Liver (tissue), 9 donors: ENCODE data around the gene ERVMER34-1. TPM values are rescaled to one million over a fixed set of nuclear protein-coding genes. Genes with fewer than 3 reads are reported as not detected.

Source experiments
- DNase-seq: peaks from one replicate; pipeline ENCODE4 v3.0.0-alpha.2; 2017; ENCODE audit warnings: low spot score
- H3K27ac ChIP-seq, 2 donors: one replicate each; pipeline ENCODE4 v1.7.0; 2013; ENCODE audit warnings: inconsistent platforms in 2 of 2, low read length in 2 of 2, control low read depth in 1 of 2, low read depth in 1 of 2, mild to moderate bottlenecking in 1 of 2
- H3K27me3 ChIP-seq, 4 donors: one replicate each; pipeline versions ENCODE4 v1.6.1 to v1.7.0; 2013; ENCODE audit warnings: low read length in 3 of 4, inconsistent platforms in 1 of 4, mild to moderate bottlenecking in 1 of 4, moderate library complexity in 1 of 4; ENCODE audit not compliant: control insufficient read depth in 4 of 4, insufficient read depth in 4 of 4
- H3K36me3 ChIP-seq, 4 donors: one replicate each; pipeline versions ENCODE4 v1.6.1 to v1.7.0; 2013; ENCODE audit warnings: low read length in 3 of 4, mild to moderate bottlenecking in 3 of 4, low read depth in 1 of 4, moderate library complexity in 1 of 4; ENCODE audit not compliant: control insufficient read depth in 4 of 4, insufficient read depth in 3 of 4
- H3K4me1 ChIP-seq, 4 donors: one replicate each; pipeline versions ENCODE4 v1.6.1 to v1.7.0; 2013; ENCODE audit warnings: low read length in 3 of 4, mild to moderate bottlenecking in 3 of 4, moderate library complexity in 1 of 4; ENCODE audit not compliant: control insufficient read depth in 4 of 4, insufficient read depth in 4 of 4
- H3K4me3 ChIP-seq, 3 donors: one replicate each; pipeline versions ENCODE4 v1.6.1 to v1.7.0; 2013; ENCODE audit warnings: low read length in 3 of 3, control low read depth in 1 of 3, low read depth in 1 of 3, mild to moderate bottlenecking in 1 of 3
- H3K9ac ChIP-seq, 2 donors: one replicate each; pipeline ENCODE4 v1.7.0; 2013; ENCODE audit warnings: low read length in 2 of 2, mild to moderate bottlenecking in 2 of 2, moderate library complexity in 2 of 2, control low read depth in 1 of 2, low read depth in 1 of 2
- H3K9me3 ChIP-seq, 4 donors: one replicate each; pipeline versions ENCODE4 v1.6.1 to v1.7.0; 2013; ENCODE audit warnings: low read length in 3 of 4; ENCODE audit not compliant: control insufficient read depth in 4 of 4
- ATF3 ChIP-seq: IDR thresholded peaks from 2 replicates; pipeline ENCODE4 v1.6.1; 2016; ENCODE audit warnings: antibody characterized with exemption
- CTCF ChIP-seq: fragments of 150-350 bp; IDR thresholded peaks from 2 replicates; pipeline ENCODE4 v1.5.1; 2017; ENCODE audit warnings: improper control_type of control experiment, low read depth, low read length; ENCODE audit not compliant: missing input control
- EGR1 ChIP-seq, 2 donors: IDR thresholded peaks; 2 replicates each; pipeline ENCODE4 v1.6.1; 2016 to 2018; ENCODE audit warnings: antibody characterized with exemption in 2 of 2, low read depth in 2 of 2
- FOXA1 ChIP-seq: IDR thresholded peaks from 2 replicates; pipeline ENCODE4 v1.6.1; 2016; ENCODE audit warnings: antibody characterized with exemption
- FOXA2 ChIP-seq: IDR thresholded peaks from 2 replicates; pipeline ENCODE4 v1.6.1; 2016; ENCODE audit warnings: antibody characterized with exemption
- GABPA ChIP-seq, 2 donors: IDR thresholded peaks in 1 of 2; conservative IDR thresholded peaks in 1 of 2; 2 replicates each; pipeline ENCODE4 v1.6.1; 2016; ENCODE audit warnings: antibody characterized with exemption in 2 of 2, mild to moderate bottlenecking in 1 of 2, moderate library complexity in 1 of 2
- HNF4A ChIP-seq, 2 donors: conservative IDR thresholded peaks; 2 replicates each; pipeline ENCODE4 v1.6.1; 2016; ENCODE audit warnings: antibody characterized with exemption in 2 of 2, mild to moderate bottlenecking in 2 of 2
- HNF4G ChIP-seq: IDR thresholded peaks from 2 replicates; pipeline ENCODE4 v1.6.1; 2016; ENCODE audit warnings: antibody characterized with exemption
- JUND ChIP-seq, 2 donors: IDR thresholded peaks; 2 replicates each; pipeline ENCODE4 v1.6.1; 2016; ENCODE audit warnings: antibody characterized with exemption in 2 of 2
- MAX ChIP-seq: IDR thresholded peaks from 2 replicates; pipeline ENCODE4 v1.6.1; 2016; ENCODE audit warnings: antibody characterized with exemption
- NR2F2 ChIP-seq: IDR thresholded peaks from 2 replicates; pipeline ENCODE4 v1.6.1; 2016; ENCODE audit warnings: antibody characterized with exemption
- RAD21 ChIP-seq, 2 donors: IDR thresholded peaks; 2 replicates each; pipeline ENCODE4 v1.6.1; 2016; ENCODE audit warnings: antibody characterized with exemption in 2 of 2, mild to moderate bottlenecking in 2 of 2
- REST ChIP-seq: IDR thresholded peaks from 2 replicates; pipeline ENCODE4 v1.6.1; 2016; ENCODE audit warnings: antibody characterized with exemption, mild to moderate bottlenecking
- RXRA ChIP-seq, 2 donors: IDR thresholded peaks; 2 replicates each; pipeline ENCODE4 v1.6.1; 2017 to 2018; ENCODE audit warnings: antibody characterized with exemption in 2 of 2, mild to moderate bottlenecking in 1 of 2
- SP1 ChIP-seq: IDR thresholded peaks from 2 replicates; pipeline ENCODE4 v1.6.1; 2018; ENCODE audit warnings: antibody characterized with exemption, mild to moderate bottlenecking
- TAF1 ChIP-seq: conservative IDR thresholded peaks from 2 replicates; pipeline ENCODE4 v1.6.1; 2016; ENCODE audit warnings: antibody characterized with exemption, mild to moderate bottlenecking
- YY1 ChIP-seq: IDR thresholded peaks from 2 replicates; pipeline ENCODE4 v1.6.1; 2016; ENCODE audit warnings: antibody characterized with exemption, mild to moderate bottlenecking
- ZBTB33 ChIP-seq: IDR thresholded peaks from 2 replicates; pipeline ENCODE4 v1.6.1; 2016; ENCODE audit warnings: antibody characterized with exemption
- WGBS: extraction: QIAGEN DNeasy Blood & Tissue Kit; methylation state at CpG from one replicate; pipeline ENCODE4 v1.1.7; 2013; 5-methylcytosine and 5-hydroxymethylcytosine counted together
- polyA plus RNA-seq, 2 donors: library from polyadenylated mRNA; stranded (reverse) in 1 of 2; unstranded in 1 of 2; fragments of 200-250 nt in 1 of 2; fragments of >200 nt in 1 of 2; fragmentation: Nextera tagmentation in 1 of 2; extraction: Ambion mirVana in 1 of 2; gene quantifications; one replicate each; pipeline versions ENCODE4 v1.2.1 to v1.2.3, GENCODE V29; 2013 to 2015
- total RNA-seq, 2 donors: library from RNA; depleted of rRNA; stranded (reverse); fragments of >200 nt; gene quantifications; one replicate each; pipeline ENCODE4 v1.2.3, GENCODE V29; 2014
- donor health status: healthy.
- donor health status: healthy.
- donor health status: healthy.
- donor health status: healthy.
- donor health status: healthy.

The ERVMER34-1 gene
- total and polyA plus RNA-seq, 4 donors: under 0.01 to 0.08 (median 0.02) TPM; not detected in 1

GRCh38 chr4:52783069-52783468 lies 31.8 kb upstream of the ERVMER34-1 start:
- Histone ChIP-seq H3K4me3 (no peak overlapping the region), H3K4me1 (no peaks in the 10 kb centered on the region), H3K9me3 (peaks cover 0 to 2% (median 0%) of the 10 kb centered on the region in 4 donors), H3K27me3 (no peaks in the 10 kb centered on the region), H3K9ac (no peak overlapping the region), H3K27ac (no peak overlapping the region), H3K36me3 (no peaks in the 10 kb centered on the region)
- TF ChIP-seq SP1 (no peak), ATF3 (no peak), HNF4G (no peak), CTCF (no peak), JUND (IDR thresholded peaks at IDR 0.05) (no peak), ZBTB33 (no peak), MAX (no peak), HNF4A (conservative IDR thresholded peaks at IDR 0.05) (no peak), RXRA (IDR thresholded peaks at IDR 0.05) (no peak), EGR1 (IDR thresholded peaks at IDR 0.05; ENCODE audit: low read depth in 2 of 2) (no peak), TAF1 (no peak), YY1 (no peak)
- WGBS: 89% methylated on average over 4 of the region's 4 CpGs
- no peak for DNase-seq

GRCh38 chr4:52780617-52781354 lies 29.6 kb upstream of the ERVMER34-1 start:
- Histone ChIP-seq H3K36me3 (no peaks in the 10 kb centered on the region), H3K9me3 (peaks cover 0 to 2% (median 0%) of the 10 kb centered on the region in 4 donors), H3K4me3 (no peak overlapping the region), H3K27ac (no peak overlapping the region), H3K27me3 (no peaks in the 10 kb centered on the region), H3K9ac (no peak overlapping the region), H3K4me1 (no peaks in the 10 kb centered on the region)
- WGBS: 84% methylated on average over 4 of the region's 4 CpGs
- no peak for DNase-seq
- TF ChIP-seq NR2F2 (no peak), TAF1 (no peak), FOXA2 (no peak), HNF4G (no peak), CTCF (no peak), REST (no peak), RAD21 (IDR thresholded peaks at IDR 0.05) (no peak), SP1 (no peak), MAX (no peak), YY1 (no peak), FOXA1 (no peak), JUND (IDR thresholded peaks at IDR 0.05) (no peak), GABPA (IDR thresholded peaks at IDR 0.05 in 1 of 2, conservative IDR thresholded peaks at IDR 0.05 in 1 of 2) (no peak), ATF3 (no peak)
